HG03354 (cell line): ENCODE data around the gene CHURC1.

ENCODE experiments used
- ATAC-seq: cut with Tn5 transposase; IDR thresholded peaks from one replicate; pipeline ENCODE4 v1.9.1; 2021; ENCODE audit warnings: mild to moderate bottlenecking; ENCODE audit not compliant: unreplicated experiment, poor library complexity, severe bottlenecking

Gene CHURC1

GRCh38 chr14:64935508-64935907, 21.3 kb downstream of the CHURC1 start:
- ATAC-seq = no peak

DNA sequence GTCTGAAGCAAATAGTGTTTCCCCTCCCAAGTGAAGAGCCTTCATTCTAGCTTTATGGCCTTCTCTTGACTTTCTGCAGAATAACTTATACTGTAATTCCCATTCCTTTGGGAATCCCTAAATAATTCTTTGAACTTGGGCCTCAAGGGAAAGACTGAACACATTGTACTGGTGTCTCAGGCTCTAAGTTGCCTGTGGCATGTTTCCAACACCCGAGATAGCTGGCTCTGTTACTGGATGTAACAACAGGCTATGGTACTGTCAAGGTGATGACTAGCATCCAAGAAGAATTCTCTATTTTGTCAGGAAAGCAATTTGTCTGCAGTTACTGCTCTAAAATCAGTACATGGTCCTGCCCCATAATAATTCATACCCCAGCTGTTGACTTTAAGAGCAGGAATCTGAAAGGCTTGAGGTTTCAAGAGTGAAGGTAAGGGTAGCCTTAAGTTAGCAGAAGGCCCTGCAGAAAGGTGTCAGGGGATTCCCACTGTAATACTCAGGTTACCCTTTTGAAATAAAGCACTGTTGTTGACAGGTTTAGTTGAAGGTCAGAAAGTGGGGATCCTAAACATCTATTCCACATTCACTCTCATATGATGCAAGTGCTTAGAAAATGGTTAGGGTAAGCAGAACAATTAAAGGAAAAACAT, 23.0 kb downstream of the CHURC1 start:
- no peak for ATAC-seq

GRCh38 chr14:64937821-64938193, 23.6 kb downstream of the CHURC1 start:
- no peak for ATAC-seq

DNA sequence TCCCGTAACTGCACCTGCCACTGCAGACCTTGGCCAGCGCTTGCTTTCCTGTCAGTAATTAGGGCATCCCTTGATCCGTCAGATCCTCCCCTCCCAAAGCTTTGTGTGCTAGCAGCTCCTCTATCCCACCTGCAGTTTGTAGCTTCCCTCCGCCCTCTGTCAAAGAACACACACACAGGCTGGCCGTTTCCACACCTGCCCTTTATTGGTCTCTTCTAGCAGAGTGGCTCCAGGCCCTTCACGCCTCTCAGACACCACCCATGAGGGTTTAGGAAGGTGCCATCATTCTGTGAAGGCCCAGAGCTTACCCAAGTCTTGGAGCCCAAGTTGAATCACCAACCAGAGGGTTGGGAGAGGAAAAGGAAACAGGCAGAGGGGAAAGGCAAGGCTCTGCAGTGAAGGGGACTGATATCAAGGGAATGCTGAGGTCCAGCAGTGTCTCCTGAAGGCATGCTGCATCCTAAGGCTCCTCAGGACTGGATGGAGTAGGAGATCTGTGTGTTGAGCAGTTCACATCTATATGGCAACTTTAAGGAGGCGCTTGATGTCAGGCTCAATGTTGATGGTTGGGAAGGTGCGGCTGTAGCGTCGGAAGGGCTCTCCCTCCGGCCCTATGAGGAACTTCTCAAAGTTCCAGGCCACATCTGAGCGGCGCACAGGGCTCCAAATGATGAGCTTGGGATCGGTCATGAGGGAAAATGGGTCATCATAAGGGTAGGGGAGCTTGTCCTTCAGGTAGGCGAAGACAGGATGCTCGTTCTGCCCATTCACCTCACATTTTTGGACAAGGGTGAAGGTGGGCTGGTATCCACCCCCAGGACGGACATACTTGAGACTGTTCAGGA, 24.9 kb downstream of the CHURC1 start:
- no peak for ATAC-seq

- ATAC-seq = no peak
These were observed 25.5 kb downstream of the CHURC1 start for GRCh38 chr14:64939817-64940190.

- ATAC-seq = no peak
These were observed 26.2 kb downstream of the CHURC1 start for GRCh38 chr14:64940336-64940910.

DNA sequence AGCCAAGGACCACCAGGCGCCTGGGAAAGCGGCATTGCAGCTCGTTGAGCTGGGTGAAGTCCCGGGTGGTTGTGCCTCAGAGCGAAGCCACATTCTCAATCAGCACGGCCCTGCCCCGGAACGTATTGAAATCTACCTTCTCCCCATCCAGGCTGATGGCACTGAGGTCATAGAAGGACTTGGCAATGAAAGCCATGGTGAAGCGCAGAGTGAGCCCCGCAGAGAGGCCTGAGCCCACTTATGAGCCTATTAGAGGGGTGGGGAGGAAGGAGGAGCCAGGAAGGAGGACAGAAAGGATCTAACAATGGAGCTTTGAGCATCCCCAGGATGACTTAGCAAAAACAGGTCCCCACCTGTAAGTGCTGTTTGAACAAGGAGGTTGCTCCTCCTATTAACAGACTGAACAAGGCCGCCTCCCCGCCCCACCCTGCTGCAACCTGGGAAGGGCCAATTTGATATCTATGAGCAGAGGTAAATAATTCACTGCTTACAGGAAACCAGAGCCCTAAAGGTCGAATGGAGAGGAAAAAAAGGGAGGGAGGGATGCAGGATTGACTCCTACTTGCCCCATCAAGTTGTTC, 28.4 kb downstream of the CHURC1 start, which contains the start of gene GPX2:
Gene GPX2 (minus strand): TSS at position 215 of the 581 bp plus-strand sequence. CDS start 19 bp downstream, at position 196.
- no peak for ATAC-seq

DNA sequence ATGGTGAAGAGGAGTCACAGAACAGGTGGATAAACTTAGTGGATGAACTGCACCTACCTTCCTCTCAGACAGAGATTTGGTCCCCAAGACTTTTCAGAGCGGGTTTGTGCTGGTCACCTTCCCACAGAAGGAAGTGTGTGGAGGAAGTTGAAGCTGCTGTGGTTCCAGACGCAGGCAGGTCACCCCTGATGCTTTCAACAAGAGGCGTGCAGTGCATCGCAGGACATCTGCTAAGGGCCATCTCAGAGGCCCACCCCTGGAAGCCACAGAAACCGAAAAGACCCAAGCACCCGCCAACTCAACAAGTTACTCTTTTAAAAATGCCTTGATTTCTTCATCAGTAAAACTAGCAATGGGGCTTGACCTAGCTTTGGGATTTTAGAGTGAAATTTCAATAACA, 29.3 kb downstream of the CHURC1 start:
- no peak for ATAC-seq

- no peak for ATAC-seq
These were observed 29.8 kb downstream of the CHURC1 start for GRCh38 chr14:64944041-64944440.

DNA sequence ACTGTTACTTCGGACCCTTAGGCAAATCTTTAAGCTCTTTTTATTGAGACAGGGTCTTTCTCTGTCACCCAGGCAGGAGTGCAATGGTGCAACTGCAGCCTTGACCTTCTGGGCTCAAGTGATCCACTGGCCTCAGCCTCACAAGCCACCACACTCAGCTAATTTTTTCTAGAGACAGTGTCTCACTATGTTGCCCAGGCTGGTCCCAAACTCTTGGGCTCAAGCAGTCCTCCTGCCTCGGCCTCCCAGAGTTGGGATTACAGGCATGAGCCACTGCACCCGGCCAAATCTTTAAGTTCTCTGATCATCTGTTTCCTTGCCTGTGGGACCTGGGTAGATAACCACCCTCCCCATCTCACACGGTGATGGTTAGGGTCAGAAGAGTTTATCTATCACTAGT, 30.6 kb downstream of the CHURC1 start:
- no peak for ATAC-seq

DNA sequence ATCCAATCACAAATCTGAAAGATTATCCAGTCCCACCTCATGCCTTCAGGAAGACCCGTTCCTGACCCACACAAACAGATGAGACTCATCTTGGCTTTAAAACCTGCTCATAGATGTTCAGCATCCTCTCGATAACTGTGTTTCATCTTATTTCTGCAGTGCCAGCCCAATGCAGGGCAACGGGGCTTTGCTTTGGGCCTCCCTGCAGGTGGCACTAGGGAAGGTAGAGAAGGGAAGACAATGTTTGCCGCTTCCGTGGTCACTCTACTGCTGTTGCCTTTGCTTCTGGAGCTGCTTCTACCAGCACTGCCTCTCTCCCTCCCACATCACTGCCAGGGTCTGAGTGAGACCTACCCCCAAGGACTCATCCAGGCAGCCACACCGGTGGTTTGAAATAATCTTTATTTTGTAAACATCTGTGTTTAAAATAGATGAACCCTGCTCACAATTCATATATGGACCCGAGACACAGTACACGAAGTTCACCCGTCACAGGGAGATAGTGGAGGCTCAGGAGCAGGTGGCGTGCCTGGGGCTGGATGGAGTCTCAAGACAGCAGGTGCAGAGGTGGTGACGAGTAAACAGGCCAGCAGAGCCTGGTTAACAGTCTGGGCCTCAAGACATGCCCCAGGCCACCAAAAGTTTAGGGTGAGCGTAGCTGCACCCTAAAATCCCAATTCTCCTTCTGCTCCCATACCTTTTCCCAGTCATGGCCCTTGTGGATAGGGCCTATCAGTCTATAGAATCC, 31.4 kb downstream of the CHURC1 start:
- no peak for ATAC-seq

- ATAC-seq = no peak
These were observed 32.2 kb downstream of the CHURC1 start for GRCh38 chr14:64946310-64947045.

DNA sequence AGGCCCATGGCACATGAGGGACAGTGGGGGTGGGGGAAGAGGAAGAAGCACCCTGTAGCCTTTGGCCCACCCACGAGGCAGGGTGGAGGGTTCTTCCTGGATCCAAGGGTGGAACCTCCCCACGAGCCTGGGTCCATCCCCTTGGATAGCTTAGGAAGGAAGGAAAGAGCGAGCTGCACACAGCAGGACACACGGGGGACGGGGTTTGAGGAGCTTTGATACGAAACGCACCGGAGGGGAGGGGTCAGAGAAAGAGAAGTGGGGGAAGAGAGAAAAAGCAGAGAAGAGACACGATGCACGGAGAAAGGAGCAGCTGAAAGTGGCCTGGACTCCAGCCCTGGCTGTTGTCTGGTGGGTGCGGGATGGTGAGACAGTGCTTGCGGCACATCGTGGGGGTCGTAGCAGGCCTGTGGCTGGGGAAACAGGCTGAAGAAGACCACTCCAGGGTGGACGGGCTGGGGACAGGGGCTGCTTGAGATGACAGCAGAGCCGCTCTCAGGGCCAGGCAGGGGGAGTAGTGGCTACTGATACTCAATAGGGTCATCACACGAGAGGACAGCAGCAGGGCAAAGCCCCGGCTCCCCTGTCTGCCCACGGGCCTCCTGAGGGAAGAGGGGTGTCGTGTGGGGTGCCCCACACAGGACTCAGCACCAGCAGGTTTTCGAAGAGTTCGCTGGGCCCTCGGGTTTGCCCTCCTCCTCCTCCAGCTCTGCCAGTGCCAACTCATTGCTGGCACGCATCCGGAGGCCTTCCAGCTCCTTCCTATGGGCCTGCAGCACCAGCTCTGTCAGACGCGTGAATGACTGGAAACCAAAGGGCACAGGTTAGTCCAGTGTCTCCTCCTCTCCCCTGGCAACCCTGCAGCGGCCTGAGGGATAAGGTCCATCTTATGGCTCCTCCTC, 33.7 kb downstream of the CHURC1 start:
- no peak for ATAC-seq

GRCh38 chr14:64948612-64949210, 34.5 kb downstream of the CHURC1 start:
- ATAC-seq = no peak

GRCh38 chr14:64950889-64951288, 36.6 kb downstream of the CHURC1 start:
- ATAC-seq = no peak

GRCh38 chr14:64951291-64951690, 37.0 kb downstream of the CHURC1 start:
- ATAC-seq = no peak

DNA sequence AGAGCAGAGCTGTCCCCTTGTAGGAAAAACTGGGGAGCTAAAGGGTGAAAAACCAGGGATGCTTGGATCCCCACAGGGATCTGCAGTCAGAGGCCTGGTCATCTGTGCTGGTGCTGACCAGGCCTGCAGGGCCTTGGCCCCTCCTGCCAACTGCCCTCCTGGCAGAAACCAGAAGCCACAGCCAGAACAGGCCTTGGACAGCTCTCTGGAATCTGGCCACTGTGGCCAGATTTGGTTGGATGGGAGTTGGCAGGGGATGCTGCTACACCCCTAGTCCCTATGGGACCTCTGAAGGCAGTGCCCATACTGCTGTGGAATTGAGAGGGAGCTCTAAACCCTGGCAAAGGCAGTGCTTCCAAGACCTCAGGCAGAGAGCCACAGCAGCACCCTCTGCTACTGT, 37.5 kb downstream of the CHURC1 start:
- no peak for ATAC-seq
